Gastroesophageal sphincter (tissue), 3 donors: ENCODE measurements around the gene GFAP.

Experiments
- EP300 ChIP-seq: sonication (generic); formaldehyde crosslinking; IDR thresholded peaks from one replicate; pipeline ENCODE4 v1.6.1; 2017; ENCODE audit warnings: antibody characterized with exemption, mild to moderate bottlenecking
- POLR2A ChIP-seq, 2 donors: fragments of 450-650 bp; IDR thresholded peaks; one replicate each; pipeline ENCODE4 v1.6.1; 2017; ENCODE audit warnings: antibody characterized with exemption in 2 of 2, mild to moderate bottlenecking in 2 of 2, moderate library complexity in 1 of 2
- POLR2AphosphoS5 ChIP-seq: sonication (generic); formaldehyde crosslinking; IDR thresholded peaks from one replicate; pipeline ENCODE4 v1.6.1; 2017; ENCODE audit warnings: antibody characterized with exemption
- TF ChIP-seq, protein P1 (sequence below), 4 experiments: fragments of 200-600 bp in 2 of 4; fragments of 450-650 bp in 2 of 4; sonication (generic) in 1 of 4; IDR thresholded peaks; one replicate each; pipeline ENCODE4 v1.5.1; 2017 to 2019; ENCODE audit warnings: antibody characterized with exemption in 4 of 4, mild to moderate bottlenecking in 2 of 4, moderate library complexity in 2 of 4

DNA sequence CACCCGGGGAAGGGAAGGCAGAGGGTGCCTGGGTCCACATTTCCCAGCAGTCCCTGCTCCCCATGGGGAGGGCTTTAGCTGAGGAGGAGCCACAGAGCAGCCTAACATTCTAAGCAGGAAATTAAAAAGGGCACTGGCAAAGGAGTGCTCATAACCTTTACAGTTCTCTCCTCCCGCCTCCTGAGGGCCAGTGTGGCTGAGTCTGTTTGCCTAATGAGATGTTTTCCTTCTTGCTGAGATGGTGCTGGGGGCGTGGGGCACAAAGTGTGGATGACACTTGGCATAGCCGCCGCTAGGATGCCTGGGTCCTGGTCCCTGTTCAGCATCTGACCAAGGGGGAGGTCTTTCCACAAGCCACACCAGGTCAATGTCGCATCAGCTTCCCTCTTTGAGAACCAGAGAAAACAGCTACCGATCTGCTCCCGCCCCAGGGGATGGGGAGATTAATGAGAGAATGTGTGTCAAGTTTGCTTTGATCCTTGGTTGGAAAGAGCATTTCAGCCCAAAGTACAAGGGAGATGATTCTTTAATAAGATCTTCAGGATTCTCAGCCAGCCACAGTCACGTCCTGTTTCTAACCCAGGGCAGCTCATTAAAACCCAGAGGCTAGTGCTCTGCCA, 26.5 kb upstream of the GFAP start:
- TF ChIP-seq, protein P1, sequence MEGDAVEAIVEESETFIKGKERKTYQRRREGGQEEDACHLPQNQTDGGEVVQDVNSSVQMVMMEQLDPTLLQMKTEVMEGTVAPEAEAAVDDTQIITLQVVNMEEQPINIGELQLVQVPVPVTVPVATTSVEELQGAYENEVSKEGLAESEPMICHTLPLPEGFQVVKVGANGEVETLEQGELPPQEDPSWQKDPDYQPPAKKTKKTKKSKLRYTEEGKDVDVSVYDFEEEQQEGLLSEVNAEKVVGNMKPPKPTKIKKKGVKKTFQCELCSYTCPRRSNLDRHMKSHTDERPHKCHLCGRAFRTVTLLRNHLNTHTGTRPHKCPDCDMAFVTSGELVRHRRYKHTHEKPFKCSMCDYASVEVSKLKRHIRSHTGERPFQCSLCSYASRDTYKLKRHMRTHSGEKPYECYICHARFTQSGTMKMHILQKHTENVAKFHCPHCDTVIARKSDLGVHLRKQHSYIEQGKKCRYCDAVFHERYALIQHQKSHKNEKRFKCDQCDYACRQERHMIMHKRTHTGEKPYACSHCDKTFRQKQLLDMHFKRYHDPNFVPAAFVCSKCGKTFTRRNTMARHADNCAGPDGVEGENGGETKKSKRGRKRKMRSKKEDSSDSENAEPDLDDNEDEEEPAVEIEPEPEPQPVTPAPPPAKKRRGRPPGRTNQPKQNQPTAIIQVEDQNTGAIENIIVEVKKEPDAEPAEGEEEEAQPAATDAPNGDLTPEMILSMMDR (IDR thresholded peaks at IDR 0.05): no peak
- no peak for TF ChIP-seq POLR2AphosphoS5
- TF ChIP-seq POLR2A (IDR thresholded peaks at IDR 0.05): no peak
- TF ChIP-seq EP300: no peak
